GM18951 (cell line): Measurements from ENCODE around the gene MMP20.

Experiments
- POLR2A ChIP-seq: IDR thresholded peaks from 4 replicates; pipeline ENCODE4 v1.6.1; 2011; ENCODE audit warnings: mild to moderate bottlenecking; ENCODE audit not compliant: insufficient read length, insufficient read depth; ENCODE audit errors: extremely low read depth
- in situ Hi-C: fragments of 300-500 bp; cut with MboI; formaldehyde crosslinking; loops from one replicate; pipeline ENCODE4 v1.12.0; 2022; ENCODE audit warnings: low sequenced_read_pairs, mixed read lengths, inconsistent platforms; ENCODE audit not compliant: unreplicated experiment

Gene MMP20, protein sequence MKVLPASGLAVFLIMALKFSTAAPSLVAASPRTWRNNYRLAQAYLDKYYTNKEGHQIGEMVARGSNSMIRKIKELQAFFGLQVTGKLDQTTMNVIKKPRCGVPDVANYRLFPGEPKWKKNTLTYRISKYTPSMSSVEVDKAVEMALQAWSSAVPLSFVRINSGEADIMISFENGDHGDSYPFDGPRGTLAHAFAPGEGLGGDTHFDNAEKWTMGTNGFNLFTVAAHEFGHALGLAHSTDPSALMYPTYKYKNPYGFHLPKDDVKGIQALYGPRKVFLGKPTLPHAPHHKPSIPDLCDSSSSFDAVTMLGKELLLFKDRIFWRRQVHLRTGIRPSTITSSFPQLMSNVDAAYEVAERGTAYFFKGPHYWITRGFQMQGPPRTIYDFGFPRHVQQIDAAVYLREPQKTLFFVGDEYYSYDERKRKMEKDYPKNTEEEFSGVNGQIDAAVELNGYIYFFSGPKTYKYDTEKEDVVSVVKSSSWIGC

DNA sequence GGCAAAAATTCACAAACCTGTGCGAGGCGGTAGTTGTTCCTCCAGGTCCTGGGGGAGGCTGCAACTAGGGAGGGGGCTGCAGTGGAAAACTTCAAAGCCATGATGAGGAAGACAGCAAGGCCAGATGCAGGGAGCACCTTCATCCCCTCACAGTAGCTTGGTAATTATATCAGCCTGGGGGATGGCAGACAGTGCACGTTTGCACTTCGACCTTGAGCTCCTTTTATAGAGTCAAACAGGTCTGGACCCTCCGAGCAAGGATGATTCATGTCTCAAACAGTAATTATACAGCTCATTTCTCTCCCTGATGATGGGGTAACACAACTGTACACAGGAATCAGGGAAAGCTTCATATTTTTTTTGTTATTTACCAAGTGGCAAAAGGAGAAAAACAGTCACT is at the start of gene MMP20:
Gene MMP20 (minus strand): TSS at position 156 of the 400 bp plus-strand sequence. CDS start 13 bp downstream, at position 143.
- no peak for TF ChIP-seq POLR2A
- in situ Hi-C loops, result no loop called here

DNA sequence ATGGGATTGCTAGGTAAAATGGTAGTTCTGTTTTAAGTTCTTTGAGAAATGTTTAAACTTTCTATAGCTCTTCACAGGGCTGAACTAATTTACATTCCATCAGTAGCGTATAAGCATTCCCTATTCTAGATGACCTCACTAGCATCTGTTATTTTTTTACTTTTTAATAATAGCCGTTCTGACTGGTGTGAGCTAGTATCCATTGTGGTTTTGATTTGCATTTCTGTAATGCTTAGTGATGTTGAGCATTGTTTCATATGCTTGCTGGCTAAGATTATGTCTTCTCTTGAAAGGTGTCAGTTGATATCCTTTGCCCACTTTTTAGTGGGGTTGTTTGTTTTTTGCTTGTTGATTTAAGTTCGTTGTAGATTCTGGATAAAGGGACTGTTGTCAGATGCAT is 44.5 kb upstream of the MMP20 start:
- in situ Hi-C loops, result loop anchor here (25.0 kb wide), 1 partner anchor 1207 kb away; no protein-coding TSS in a partner anchor
- no peak for TF ChIP-seq POLR2A

DNA sequence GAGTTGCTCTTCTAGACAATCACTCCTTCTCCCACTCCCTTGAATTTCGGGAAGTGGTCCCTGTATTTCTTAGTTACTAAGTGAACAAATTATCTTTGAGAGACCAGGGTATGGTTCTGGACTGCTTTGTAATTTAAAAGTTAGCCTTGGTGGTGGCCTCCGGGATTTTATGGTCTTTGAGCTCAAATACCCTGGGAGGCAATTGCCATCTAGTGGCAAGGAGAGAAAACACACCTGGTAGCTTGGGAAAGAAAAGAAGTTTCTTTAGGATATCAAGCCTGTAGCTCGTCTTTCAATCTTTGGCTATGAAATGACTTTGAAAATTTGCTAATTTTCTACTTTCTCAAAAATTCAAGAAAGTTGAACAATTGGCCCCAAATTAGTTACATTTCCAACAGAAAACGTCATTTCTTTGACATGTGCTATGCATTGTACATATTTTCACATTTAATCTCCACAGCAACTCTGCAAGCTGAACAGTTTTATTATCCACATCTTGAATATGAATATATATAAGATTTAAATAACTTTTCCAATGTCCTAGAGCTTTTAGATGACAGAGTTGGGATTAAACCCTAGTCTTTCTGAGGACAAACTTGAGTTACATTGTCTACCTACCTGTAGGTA is 41.3 kb upstream of the MMP20 start:
- in situ Hi-C loops, result loop anchor here (25.0 kb wide), 1 partner anchor 1204 kb away; no protein-coding TSS in a partner anchor
- no peak for TF ChIP-seq POLR2A

DNA sequence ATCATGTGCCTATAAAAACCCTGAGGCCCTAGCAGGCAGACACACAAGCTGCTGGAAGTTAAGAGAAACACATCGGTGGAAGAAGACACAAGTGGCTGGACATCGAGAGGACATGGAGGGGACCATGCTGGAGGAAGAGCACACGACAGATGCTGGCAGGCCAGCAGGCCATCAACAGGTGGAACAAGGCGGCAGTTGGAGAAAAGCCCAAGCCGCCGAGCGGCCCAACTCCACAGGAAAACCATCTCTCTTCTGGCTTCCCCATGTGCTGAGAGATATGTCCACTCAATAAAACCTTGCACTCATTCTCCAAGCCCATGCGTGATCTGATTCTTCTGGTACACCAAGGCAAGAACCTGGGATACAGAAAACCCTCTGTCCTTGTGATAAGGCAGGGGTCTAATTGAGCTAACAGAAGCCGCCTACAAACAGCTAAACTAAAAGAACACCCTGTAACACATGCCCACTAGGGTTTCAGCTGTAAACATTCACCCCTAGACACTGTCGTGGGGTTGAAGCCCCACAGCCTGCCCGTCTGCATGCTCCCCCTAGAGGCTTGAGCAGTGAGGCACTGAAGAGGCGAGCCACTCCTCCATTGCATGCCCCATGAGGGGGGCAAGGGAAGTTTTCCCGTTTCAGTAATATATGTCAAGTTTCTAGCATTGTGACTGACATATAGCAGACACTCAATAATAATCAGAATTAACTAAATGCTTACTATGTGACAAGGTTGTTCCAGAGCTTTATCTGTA is 39.0 kb upstream of the MMP20 start:
- no peak for TF ChIP-seq POLR2A
- in situ Hi-C loops, result loop anchor here (25.0 kb wide), 1 partner anchor 1202 kb away; no protein-coding TSS in a partner anchor

DNA sequence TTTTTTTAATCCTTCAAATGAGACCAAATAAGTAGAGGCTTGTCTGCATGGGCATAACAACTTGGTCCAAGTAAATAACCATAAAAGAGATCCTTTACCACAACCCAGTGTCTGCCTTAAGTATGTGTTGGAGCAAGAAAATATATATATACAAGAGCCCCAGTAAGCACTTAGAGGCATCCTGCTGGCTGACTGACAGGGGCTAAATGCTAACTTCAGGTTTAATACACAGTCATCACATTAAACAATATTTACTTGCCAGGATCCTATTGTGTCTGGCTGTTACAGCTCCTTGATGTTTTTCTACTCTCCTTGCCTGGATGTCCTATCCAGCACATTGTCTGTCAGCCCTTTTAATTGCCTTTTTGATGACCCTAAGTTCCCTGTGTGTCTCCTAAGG is 37.5 kb upstream of the MMP20 start:
- in situ Hi-C loops, result loop anchor here (25.0 kb wide), 1 partner anchor 1200 kb away; no protein-coding TSS in a partner anchor
- no peak for TF ChIP-seq POLR2A

DNA sequence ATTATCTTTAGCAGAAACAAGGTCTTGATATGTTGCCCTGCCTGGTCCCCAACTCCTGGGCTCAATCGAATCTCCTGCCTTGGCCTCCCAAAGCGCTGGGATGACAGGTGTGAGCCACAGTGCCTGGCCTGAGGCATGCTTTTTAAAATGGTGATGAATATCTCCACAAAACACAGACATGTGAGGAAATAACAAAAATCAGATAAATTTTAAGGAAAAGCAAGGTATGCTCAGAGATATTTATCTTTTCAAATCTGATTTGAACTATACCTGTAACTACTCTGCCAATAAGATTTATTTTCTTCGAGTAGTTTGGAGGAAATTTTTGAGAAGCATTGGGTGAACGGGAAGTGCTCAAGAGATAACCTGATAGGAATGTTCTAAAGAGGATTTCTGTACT is 35.9 kb upstream of the MMP20 start:
- no peak for TF ChIP-seq POLR2A
- in situ Hi-C loops, result loop anchor here (25.0 kb wide), 1 partner anchor 1199 kb away; no protein-coding TSS in a partner anchor

DNA sequence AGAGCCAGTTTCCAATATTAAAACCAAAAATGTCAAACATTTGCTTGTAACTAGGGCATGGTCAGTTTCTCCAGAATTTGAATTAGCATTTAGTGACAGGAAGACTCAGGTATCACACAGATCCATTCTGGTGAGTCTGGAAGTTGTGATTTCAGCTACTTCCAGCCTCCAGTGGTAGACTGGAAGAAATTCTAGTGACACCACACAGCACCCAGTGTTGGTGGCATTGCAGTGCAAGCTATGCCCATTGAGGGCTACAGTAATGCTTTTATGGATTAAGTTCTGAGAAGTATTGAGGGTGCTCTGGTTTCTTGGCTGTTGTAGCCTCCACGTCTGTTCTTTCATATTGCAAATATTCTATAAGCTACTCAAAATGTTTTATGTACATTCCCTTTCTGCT is 31.4 kb upstream of the MMP20 start:
- in situ Hi-C loops, result loop anchor here (25.0 kb wide), 1 partner anchor 1194 kb away; no protein-coding TSS in a partner anchor
- TF ChIP-seq POLR2A, result no peak

DNA sequence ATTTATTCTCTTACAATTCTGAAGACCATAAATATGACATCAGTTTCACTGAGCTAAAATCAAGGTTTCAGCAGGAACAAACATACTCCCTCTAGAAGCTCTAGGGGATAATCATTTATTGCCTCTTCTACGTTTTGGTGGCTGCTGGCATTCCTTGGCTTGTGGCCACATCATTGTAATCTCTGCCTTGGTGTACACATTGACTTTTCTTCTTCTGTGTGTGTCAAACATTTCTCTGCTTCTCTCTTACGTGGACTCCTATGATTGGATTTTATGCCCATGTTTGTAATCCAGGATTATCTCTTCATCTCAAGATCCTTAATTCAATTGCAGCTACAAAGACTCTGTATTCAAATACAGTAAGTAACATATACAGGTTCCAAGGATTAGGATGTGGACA is 30.4 kb upstream of the MMP20 start:
- no peak for TF ChIP-seq POLR2A
- in situ Hi-C loops, result loop anchor here (25.0 kb wide), 1 partner anchor 1193 kb away; no protein-coding TSS in a partner anchor

DNA sequence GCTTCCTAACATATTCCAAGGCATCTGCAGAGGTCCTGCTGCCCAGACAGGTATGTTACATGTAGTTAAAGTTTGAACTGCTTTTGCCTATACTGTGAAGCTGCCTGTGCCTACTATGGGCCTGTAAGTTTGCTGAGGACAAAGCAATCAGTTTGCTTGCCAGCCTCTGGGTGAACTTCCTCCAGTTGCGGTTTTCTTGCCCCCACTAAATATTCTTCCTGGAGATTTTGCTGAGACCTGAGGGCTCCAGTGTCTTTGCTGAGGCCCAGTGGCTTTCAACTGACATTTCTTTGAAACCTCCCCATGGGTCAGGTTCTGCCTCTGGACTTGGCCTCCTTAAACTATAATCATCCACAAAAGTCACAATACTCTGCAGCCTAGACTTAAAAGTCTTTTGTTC is 29.6 kb upstream of the MMP20 start:
- in situ Hi-C loops, result loop anchor here (25.0 kb wide), 1 partner anchor 1192 kb away; no protein-coding TSS in a partner anchor
- TF ChIP-seq POLR2A, result no peak

DNA sequence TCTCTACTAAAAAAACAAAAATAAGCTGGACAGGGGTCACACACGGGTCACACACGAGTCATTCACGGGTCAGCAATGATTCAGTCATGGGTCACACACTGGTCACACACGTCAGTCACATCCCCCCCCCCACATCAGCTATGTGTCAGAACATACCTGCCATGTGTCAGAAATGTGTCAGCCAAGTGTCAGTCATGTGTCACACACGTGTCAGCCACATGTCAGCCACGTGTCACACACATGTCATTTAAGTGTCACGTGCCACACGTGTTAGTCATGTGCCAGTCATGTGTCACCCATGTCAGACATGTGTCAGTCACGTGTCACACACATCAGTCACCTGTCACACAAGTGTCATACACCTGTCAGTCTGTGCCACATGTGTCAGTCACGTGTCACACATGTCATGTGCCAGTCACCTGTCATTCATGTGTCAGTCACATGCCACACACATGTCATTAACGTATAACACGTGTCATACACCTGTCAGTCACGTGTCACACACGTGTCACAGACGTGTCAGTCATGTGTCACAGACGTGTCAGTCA is 28.7 kb upstream of the MMP20 start:
- in situ Hi-C loops, result loop anchor here (25.0 kb wide), 1 partner anchor 1192 kb away; no protein-coding TSS in a partner anchor
- no peak for TF ChIP-seq POLR2A

DNA sequence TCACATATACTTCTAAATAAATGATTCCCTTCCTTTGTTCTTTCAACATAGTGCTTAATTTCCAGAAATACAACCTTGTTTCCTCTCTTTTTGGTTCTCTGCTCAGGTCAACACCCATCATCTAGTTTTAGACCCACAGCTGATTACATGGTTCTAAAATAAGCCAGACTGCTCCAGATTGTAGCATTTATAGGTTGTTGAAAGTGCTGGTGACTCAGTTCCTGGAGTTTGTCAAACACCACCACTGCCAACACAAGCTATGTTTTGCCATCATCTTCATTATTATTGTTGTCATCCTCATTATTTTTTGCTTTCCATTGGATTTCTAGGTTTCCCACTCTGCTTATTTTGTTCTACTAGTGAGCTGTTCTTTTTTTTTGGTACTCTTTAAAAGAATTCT is 22.3 kb upstream of the MMP20 start:
- in situ Hi-C loops, result no loop called here

DNA sequence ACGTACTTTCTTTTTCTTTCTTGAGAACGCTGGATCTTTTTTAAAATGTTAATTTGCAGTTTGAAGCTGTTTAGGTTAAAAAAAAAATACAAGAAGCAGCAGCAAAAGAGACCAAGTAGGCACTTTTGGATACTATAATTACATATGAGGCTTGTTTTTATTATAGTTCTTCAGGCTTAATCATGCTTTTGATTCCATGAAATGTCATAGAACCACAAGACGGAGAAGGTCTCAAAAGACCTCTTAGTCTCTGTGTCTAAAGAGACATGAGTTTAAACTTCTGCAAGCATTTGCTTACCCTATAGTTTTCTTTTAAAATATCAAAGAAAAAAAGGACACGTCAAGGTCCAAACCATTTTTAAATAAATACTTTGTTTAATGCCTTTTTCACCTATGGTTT is 18.8 kb upstream of the MMP20 start:
- in situ Hi-C loops, result no loop called here
- TF ChIP-seq POLR2A, result no peak

More for the DNA sequence above, 22.3 kb upstream of the MMP20 start:
- no peak for TF ChIP-seq POLR2A

DNA sequence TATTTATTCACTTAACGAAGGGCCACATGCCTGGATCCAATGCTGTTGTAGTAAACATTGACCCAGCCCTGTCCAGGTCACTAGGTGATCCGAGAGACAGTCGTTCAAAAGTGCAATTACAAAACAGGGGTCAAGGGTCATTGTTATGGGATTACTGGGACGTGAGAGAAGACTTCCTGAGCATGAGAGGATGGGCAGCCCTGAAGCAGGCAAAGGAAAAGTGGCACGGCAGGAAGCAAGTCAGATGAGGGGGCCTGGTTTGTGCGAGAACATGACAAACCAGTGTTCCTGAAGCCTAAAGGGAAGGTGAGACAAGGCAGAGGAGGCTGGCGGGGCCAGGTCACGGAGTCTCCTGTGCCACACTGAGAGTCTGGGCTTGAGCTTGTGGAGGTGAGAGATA is 15.8 kb upstream of the MMP20 start:
- no peak for TF ChIP-seq POLR2A
- in situ Hi-C loops, result no loop called here

DNA sequence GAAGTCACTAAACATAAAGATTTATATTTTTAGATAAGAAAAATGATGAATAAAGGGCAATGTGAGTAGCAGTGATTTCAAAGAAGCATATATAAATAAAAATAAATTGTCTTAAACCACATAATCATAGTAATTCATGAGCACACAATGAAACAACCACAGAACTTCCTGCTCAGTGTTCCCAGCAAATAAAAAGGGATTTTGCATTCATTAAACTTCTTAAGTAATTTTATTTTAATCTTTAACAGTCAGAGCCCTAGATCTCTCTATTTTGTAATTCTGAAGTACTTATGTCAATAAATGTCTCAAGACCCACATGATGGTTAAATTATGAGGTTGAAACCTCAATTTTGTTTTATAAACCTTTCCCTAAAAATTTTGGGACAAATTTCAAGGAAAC is 14.5 kb upstream of the MMP20 start:
- TF ChIP-seq POLR2A, result no peak
- in situ Hi-C loops, result no loop called here
